ENCODE data around the gene TNNC2.

Gene TNNC2

GRCh38 chr20:45872626-45873025, 45.5 kb upstream of the TNNC2 start:
- H3K4me3 ChIP-seq (replicated peaks; ENCODE audit: insufficient read depth, low read length) = no peak overlapping the region
- H3K27ac ChIP-seq (replicated peaks) = no peak overlapping the region
- H3K27me3 ChIP-seq (ENCODE audit: insufficient read depth, poor library complexity, severe bottlenecking) = no peaks in the 10 kb centered on the region
- no peak for TF ChIP-seq CTCF (IDR thresholded peaks at IDR 0.05; ENCODE audit: insufficient read depth, low read length)
- TF ChIP-seq POLR2AphosphoS5 (IDR thresholded peaks at IDR 0.05; ENCODE audit: low read depth) = no peak
- no peak for TF ChIP-seq SPI1 (IDR thresholded peaks at IDR 0.05; ENCODE audit: borderline replicate concordance, low read depth)
- no peak for TF ChIP-seq REST (IDR thresholded peaks at IDR 0.05; ENCODE audit: insufficient replicate concordance, low read depth)
- no peak for TF ChIP-seq GABPA (IDR thresholded peaks at IDR 0.05; ENCODE audit: low read depth)
- no peak for DNase-seq (ENCODE audit: low read depth in 1 of 2, low spot score in 1 of 2)

GRCh38 chr20:45867819-45868176, 40.7 kb upstream of the TNNC2 start:
- no peak overlapping the region for H3K4me3 ChIP-seq (replicated peaks; ENCODE audit: insufficient read depth, low read length)
- TF ChIP-seq CTCF (IDR thresholded peaks at IDR 0.05; ENCODE audit: insufficient read depth, low read length) = no peak
- no peak for TF ChIP-seq GABPA (IDR thresholded peaks at IDR 0.05; ENCODE audit: low read depth)
- TF ChIP-seq REST (IDR thresholded peaks at IDR 0.05; ENCODE audit: insufficient replicate concordance, low read depth) = no peak
- no peak for TF ChIP-seq SPI1 (IDR thresholded peaks at IDR 0.05; ENCODE audit: borderline replicate concordance, low read depth)
- no peak for TF ChIP-seq POLR2AphosphoS5 (IDR thresholded peaks at IDR 0.05; ENCODE audit: low read depth)
- no peak overlapping the region for H3K27ac ChIP-seq (replicated peaks)
- no peaks in the 10 kb centered on the region for H3K27me3 ChIP-seq (ENCODE audit: insufficient read depth, poor library complexity, severe bottlenecking)
- DNase-seq (ENCODE audit: low read depth in 1 of 2, low spot score in 1 of 2) = no peak

- H3K27me3 ChIP-seq (ENCODE audit: insufficient read depth, poor library complexity, severe bottlenecking) = no peaks in the 10 kb centered on the region
- no peak for DNase-seq (ENCODE audit: low read depth in 1 of 2, low spot score in 1 of 2)
- H3K4me3 ChIP-seq (replicated peaks; ENCODE audit: insufficient read depth, low read length) = no peak overlapping the region
- TF ChIP-seq SPI1 (IDR thresholded peaks at IDR 0.05; ENCODE audit: borderline replicate concordance, low read depth) = no peak
- no peak for TF ChIP-seq REST (IDR thresholded peaks at IDR 0.05; ENCODE audit: insufficient replicate concordance, low read depth)
- TF ChIP-seq GABPA (IDR thresholded peaks at IDR 0.05; ENCODE audit: low read depth) = no peak
- no peak for TF ChIP-seq CTCF (IDR thresholded peaks at IDR 0.05; ENCODE audit: insufficient read depth, low read length)
- TF ChIP-seq POLR2AphosphoS5 (IDR thresholded peaks at IDR 0.05; ENCODE audit: low read depth) = no peak
- H3K27ac ChIP-seq (replicated peaks) = no peak overlapping the region
These were observed 40.2 kb upstream of the TNNC2 start for GRCh38 chr20:45867136-45867818.

Data from HL-60 (cell line).